ENCODE results near the gene CX3CL1. TPM values are rescaled to one million over a fixed set of nuclear protein-coding genes. Genes with fewer than 3 reads are reported as not detected.

Gene CX3CL1
- total RNA-seq, 2 donors from 2014 or later: 0.07 TPM; not detected in 1

- Mint-ChIP-seq H3K27ac (no peak overlapping the region), H3K9me3 (no peaks in the 10 kb centered on the region), H3K36me3 (no peaks in the 10 kb centered on the region)
- no peak for DNase-seq (ENCODE audit: low spot score in 2 of 2)
- ATAC-seq: no peak
Observed at GRCh38 chr16:57409870-57410587, 37.7 kb downstream of the CX3CL1 start.

GRCh38 chr16:57411362-57411976, 39.2 kb downstream of the CX3CL1 start:
- H3K27ac Mint-ChIP-seq: no peak overlapping the region
- H3K9me3 Mint-ChIP-seq: no peaks in the 10 kb centered on the region
- H3K36me3 Mint-ChIP-seq: no peaks in the 10 kb centered on the region
- no peak for DNase-seq (ENCODE audit: low spot score in 2 of 2)
- ATAC-seq: no peak

- Mint-ChIP-seq H3K36me3 (no peaks in the 10 kb centered on the region), H3K27ac (no peak overlapping the region), H3K9me3 (no peaks in the 10 kb centered on the region)
- ATAC-seq (no peak), DNase-seq (ENCODE audit: low spot score in 2 of 2) (no peak)
Observed at GRCh38 chr16:57412584-57412983, 40.3 kb downstream of the CX3CL1 start.

DNA sequence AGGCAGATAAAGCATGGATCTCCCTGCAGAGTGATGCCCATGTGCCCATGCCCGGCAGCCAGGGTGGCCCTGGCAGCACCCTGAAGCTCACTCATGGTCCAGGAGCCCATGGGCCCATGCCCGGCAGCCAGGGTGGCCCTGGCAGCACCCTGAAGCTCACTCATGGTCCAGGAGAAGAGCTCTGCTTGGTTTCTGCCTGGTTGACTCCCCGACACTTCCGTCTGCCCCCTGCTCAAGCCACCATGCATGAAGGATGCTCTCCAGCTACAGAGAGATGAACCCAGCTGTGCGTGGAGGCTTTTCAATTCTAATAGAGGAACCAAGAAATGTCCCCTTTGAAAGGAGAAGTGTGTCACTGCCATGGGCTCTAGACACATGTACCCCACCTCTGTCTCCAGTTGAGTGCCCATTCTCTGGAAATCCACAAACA, 41.0 kb downstream of the CX3CL1 start:
- Mint-ChIP-seq H3K27ac (no peak overlapping the region), H3K9me3 (no peaks in the 10 kb centered on the region), H3K36me3 (no peaks in the 10 kb centered on the region)
- DNase-seq (ENCODE audit: low spot score in 2 of 2) (no peak), ATAC-seq (no peak)

DNA sequence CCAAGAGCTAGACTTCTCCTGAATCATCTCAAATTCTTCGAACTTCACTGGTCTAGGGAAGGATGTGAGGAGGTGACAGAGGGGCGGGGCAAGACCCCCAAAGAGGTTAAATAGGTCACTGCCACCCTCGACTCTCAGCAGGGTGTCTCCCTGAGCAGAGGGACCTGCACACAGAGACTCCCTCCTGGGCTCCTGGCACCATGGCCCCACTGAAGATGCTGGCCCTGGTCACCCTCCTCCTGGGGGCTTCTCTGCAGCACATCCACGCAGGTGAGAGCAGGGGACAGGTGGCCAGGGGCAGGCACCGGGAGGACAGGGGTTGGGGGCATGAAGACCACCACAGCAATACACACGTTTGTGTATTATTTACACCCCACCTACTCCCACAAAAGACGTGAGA, 41.4 kb downstream of the CX3CL1 start:
- Mint-ChIP-seq H3K27ac (no peak overlapping the region), H3K9me3 (no peaks in the 10 kb centered on the region), H3K36me3 (no peaks in the 10 kb centered on the region)
- DNase-seq (ENCODE audit: low spot score in 2 of 2): no peak
- ATAC-seq: no peak

DNA sequence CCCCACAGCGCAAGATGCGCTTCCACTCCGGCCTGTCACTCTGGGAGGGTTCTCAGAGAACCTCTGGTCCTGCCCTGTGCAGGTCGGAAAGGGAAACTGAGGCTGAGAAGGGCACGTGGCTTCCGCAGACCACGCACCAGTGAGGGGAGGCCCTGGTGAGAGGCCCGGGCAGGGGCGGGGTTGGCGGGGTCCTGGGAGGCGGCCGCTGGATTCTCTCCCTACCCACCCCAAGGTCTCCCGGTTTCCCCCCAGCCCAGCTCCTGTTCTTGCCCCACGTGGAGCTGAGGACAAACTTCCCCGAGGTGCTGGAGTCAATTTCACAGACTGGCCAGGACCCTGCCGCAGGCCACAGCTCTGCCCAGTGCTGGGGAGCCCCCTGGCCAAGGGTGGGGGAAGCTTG, 43.8 kb downstream of the CX3CL1 start:
- no peaks in the 10 kb centered on the region for H3K36me3 Mint-ChIP-seq
- DNase-seq (ENCODE audit: low spot score in 2 of 2) (no peak), ATAC-seq (no peak)
- no peaks in the 10 kb centered on the region for H3K9me3 Mint-ChIP-seq
- H3K27ac Mint-ChIP-seq: no peak overlapping the region

DNA sequence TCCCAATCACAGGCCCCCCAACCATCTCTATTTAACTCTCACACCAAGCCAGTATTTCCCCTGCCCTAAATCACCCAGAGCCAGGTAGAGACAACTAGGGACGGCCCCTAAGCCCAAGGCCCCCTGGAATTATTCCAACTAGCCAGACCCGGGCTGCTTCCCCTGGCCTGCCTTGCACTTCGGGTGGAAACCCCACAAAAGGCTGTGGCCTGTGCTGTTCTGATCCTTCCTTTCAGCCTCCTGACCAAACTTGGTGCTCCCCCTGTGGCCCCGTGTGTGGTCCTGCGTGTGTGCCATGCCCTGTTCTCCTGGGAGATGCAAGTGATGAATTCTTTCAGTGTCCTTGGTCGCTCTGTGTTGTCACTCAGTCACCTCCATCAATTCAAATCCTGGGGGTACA, 47.2 kb downstream of the CX3CL1 start:
- Mint-ChIP-seq H3K9me3 (no peaks in the 10 kb centered on the region), H3K36me3 (no peaks in the 10 kb centered on the region), H3K27ac (peak overlapping the region in 1 of 2 donors; percentile 98)
- DNase-seq (ENCODE audit: low spot score in 2 of 2) (no peak), ATAC-seq (no peak)

DNA sequence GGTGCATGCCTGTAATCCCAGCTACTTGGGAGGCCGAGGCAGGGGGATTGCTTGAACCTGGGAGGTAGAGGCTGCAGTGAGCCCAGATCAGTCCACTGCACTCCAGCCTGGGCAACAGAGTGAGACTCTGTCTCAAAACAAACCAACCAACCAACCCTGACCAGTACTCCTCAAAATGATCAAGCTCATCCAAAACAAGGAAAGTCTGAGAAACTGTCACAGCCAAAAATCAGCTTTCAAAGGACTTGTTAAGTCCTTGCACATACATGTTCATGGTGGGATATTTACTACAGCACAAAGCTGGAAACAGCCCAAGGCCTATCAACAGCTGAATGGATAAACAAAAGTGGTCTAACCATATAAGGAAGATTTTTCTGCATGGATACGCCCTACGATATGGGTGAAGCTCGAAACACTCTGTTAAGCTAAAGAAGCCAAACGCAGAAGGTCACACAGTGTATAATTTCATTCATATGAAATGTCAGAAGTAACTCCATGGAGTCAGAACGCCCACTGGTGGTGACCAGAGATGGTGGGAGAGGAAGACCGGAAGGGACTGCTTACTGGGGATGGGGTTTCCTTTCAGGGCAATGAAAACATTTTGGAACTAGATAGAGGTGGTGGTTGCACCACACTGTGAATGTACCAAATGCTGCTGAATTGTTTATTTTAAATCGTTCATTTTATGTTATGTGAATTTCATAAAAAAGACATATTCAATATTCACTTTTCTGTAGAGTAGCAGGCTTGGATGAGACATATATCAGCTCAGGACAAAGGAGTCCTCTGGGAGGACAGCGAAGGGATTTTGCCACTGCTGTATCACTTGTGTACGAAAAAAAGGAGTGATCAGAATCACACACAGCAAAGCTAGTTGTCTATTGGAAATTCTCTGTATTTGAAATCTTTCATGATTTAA, 50.0 kb downstream of the CX3CL1 start:
- peak in 1 of 2 donors; percentile 34 for DNase-seq (ENCODE audit: low spot score in 2 of 2)
- H3K36me3 Mint-ChIP-seq: no peaks in the 10 kb centered on the region
- H3K9me3 Mint-ChIP-seq: no peaks in the 10 kb centered on the region
- no peak for ATAC-seq
- H3K27ac Mint-ChIP-seq: peak overlapping the region; percentile 2 to 60

DNA sequence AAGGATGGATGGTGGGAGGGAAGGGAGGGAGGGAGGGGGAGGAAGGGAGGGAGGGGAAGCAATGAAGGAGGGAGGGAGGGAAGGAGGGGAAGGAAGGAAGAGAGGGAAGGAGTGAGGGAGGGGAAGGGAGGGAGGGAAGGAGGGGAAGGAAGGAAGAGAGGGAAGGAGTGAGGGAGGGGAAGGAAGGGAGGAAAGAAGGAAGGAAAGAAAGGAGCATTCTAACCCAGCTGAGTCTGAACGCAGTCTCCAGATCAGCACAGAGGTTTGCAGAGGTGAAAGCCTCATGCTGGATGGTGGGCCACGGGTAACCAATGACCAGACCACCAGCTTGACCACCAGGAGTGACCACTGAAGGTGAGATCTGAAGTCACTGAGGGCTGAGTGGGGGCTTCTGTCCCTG, 50.9 kb downstream of the CX3CL1 start:
- ATAC-seq: no peak

DNA sequence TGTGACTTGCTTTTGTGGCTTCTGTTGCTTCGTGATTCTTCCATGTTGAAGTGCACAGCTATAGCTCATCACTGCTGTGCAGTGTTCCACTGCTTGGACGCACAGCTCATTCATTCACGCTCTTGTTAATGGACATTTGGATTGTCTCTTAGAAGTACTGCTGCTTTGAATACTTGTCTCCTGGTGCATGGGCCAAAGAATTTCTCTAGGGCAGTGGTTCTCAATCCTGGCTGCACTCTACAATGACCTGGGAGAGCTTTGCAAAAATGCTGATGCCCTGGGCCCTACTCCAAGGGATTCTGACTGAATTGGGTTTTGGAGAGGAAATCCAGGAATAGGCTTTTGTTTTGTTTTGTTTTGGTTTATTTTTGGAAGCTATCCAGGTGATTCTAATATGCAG, 52.3 kb downstream of the CX3CL1 start:
- DNase-seq (ENCODE audit: low spot score in 2 of 2) (no peak), ATAC-seq (no peak)
- Mint-ChIP-seq H3K9me3 (no peaks in the 10 kb centered on the region), H3K27ac (peak overlapping the region in 1 of 2 donors; percentile 70), H3K36me3 (peaks cover 0 to 4% of the 10 kb centered on the region in 2 donors)

More for the DNA sequence above, 50.9 kb downstream of the CX3CL1 start:
- Mint-ChIP-seq H3K27ac (no peak overlapping the region), H3K36me3 (peaks cover 0 to 4% of the 10 kb centered on the region in 2 donors), H3K9me3 (no peaks in the 10 kb centered on the region)
- no peak for DNase-seq (ENCODE audit: low spot score in 2 of 2)

DNA sequence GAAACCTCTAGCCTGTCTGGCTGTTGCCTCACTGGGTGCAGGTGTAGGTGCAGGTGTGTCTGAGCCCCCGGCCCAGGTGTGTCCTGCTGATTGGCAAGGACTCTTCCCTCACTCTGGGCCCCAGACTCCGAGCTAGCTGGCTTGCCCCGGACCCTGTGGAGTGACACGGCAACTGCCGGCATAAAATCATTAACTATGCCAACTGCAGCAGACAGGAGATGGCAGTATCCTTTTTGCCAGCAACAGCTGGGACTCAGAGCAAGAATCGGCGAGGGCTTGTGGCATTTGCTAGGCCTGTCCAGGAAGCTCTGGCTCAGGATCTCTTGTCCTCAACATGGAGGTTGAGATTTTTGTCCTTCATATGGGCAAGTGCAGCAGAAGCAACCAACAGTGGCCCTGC, 54.1 kb downstream of the CX3CL1 start:
- Mint-ChIP-seq H3K27ac (no peak overlapping the region), H3K36me3 (peaks cover 11 to 12% of the 10 kb centered on the region in 2 donors), H3K9me3 (no peaks in the 10 kb centered on the region)
- ATAC-seq (no peak), DNase-seq (ENCODE audit: low spot score in 2 of 2) (no peak)

DNA sequence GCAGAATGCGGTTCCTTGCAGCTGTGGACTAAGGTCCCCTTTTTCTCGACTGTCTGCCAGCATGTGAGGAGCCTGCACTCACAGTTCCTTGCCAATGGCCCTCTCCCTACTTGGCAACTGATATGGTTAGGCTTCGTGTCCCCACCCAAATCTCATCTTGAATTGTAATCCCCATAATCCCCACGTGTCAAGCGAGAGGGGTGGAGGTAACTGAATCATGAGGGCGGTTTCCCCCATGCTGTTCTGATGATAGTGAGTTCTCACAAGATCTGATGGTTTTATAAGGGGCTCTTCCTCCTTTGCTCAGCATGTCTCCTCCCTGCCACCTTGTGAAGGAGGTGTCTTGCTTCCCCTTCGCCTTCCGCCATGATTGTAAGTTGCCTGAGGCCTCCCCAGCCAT, 55.0 kb downstream of the CX3CL1 start:
- Mint-ChIP-seq H3K27ac (peak overlapping the region in 1 of 2 donors; percentile 65), H3K9me3 (no peaks in the 10 kb centered on the region), H3K36me3 (peaks cover 11 to 12% of the 10 kb centered on the region in 2 donors)
- DNase-seq (ENCODE audit: low spot score in 2 of 2) (no peak), ATAC-seq (no peak)

GRCh38 chr16:57427824-57428223, 55.5 kb downstream of the CX3CL1 start:
- DNase-seq (ENCODE audit: low spot score in 2 of 2) (no peak), ATAC-seq (no peak)
- peak overlapping the region in 1 of 2 donors; percentile 65 for H3K27ac Mint-ChIP-seq
- no peaks in the 10 kb centered on the region for H3K9me3 Mint-ChIP-seq
- peaks cover 11 to 12% of the 10 kb centered on the region in 2 donors for H3K36me3 Mint-ChIP-seq

DNA sequence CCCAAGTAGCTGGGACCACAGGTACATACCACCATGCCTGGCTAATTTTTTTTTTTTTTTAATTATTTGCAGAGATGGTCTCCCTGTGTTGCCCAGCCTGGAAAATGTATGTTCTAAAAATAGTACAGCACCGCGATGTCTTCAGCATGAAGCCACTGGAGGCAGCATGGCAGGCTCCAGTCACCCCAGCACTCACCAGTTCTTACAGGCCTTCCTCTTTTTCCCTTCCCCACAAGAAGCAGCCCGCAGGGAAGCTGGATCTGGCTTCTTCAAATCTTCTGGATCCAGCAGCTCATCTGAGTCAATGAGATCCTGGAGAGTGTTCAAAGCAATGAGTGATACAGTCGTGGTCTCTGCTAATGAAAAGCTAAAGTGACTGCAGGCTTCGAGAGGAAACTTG, 58.7 kb downstream of the CX3CL1 start:
- H3K27ac Mint-ChIP-seq: peak overlapping the region in 1 of 2 donors; percentile 62
- DNase-seq (ENCODE audit: low spot score in 2 of 2): no peak

GRCh38 chr16:57432505-57432904, 60.2 kb downstream of the CX3CL1 start:
- Mint-ChIP-seq H3K27ac (peak overlapping the region in 1 of 2 donors; percentile 88), H3K9me3 (no peaks in the 10 kb centered on the region)

More for the DNA sequence above, 58.7 kb downstream of the CX3CL1 start:
- Mint-ChIP-seq H3K9me3 (no peaks in the 10 kb centered on the region), H3K36me3 (peaks cover 17% of the 10 kb centered on the region in 2 donors)
- ATAC-seq: no peak

GRCh38 chr16:57432989-57433388, 60.7 kb downstream of the CX3CL1 start:
- ATAC-seq: no peak

More at GRCh38 chr16:57432505-57432904, 60.2 kb downstream of the CX3CL1 start:
- ATAC-seq (no peak), DNase-seq (ENCODE audit: low spot score in 2 of 2) (no peak)
- peaks cover 16 to 17% of the 10 kb centered on the region in 2 donors for H3K36me3 Mint-ChIP-seq

DNA sequence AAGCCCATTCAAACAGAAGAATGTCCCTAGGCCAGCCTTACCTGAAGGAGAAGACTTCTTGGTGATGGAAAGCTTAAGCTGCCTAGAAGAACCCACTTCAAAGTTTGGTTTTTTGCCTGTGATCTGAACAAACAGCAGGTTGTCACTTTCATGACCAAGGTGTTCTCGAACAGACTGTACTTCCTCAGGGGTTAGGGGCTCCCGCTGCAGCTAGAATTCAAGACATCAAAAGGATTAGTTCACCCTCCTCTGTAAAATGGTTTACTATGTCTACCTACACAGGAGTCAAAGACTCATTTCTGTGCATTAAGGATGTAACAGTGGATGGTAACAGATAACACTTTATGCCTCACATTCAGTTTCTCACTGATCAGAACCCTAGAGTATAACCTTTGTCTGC, 61.7 kb downstream of the CX3CL1 start:
- peak overlapping the region; percentile 29 to 58 for H3K27ac Mint-ChIP-seq
- ATAC-seq: no peak
- H3K36me3 Mint-ChIP-seq: peaks cover 13 to 23% of the 10 kb centered on the region in 2 donors

More at GRCh38 chr16:57432989-57433388, 60.7 kb downstream of the CX3CL1 start:
- DNase-seq (ENCODE audit: low spot score in 2 of 2): no peak
- Mint-ChIP-seq H3K36me3 (peaks cover 13 to 17% of the 10 kb centered on the region in 2 donors), H3K27ac (peak overlapping the region; percentile 58 to 88), H3K9me3 (no peaks in the 10 kb centered on the region)

More for the DNA sequence above, 61.7 kb downstream of the CX3CL1 start:
- no peak for DNase-seq (ENCODE audit: low spot score in 2 of 2)
- no peaks in the 10 kb centered on the region for H3K9me3 Mint-ChIP-seq
